ENCODE measurements around the gene LAMA2. TPM values are rescaled to one million over a fixed set of nuclear protein-coding genes. Genes with fewer than 3 reads are reported as not detected.

Gene LAMA2
- total RNA-seq, 1 experiment from 2014 or later: 4.2 TPM

DNA sequence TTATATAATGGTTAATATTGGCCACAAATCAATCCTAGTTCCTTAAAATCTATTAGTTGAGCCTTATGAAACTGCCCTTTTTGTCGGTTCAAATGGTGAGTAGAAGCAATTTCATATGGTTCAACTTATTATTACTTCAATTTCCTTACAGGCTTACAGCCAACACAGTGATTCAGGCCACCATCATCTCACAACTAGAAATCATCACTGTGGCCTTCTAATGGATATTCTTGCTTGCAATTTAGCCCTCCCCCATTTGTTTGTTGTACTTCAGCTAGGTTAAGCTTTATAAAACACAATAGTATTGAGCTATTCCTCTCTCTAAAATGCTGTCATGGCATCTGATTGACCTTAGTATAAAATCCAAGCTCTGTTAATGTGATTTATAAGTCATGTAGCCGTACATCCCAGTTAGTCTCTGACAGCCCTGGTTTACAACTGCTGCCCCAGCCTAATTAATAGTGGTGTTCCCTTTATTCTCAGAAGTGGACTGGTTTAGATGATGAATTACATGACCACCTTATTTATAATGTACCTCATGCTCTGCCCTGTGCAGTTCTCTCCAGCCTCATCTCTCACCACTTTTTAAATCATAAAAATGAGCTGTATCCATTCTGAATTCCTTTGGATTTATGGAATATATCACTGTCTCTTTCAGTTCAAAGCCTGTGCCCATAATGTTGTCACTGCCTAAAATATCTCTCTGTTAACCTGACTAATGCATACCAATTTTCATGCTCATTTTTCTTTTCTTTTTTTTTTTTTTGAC, 36.7 kb downstream of the LAMA2 start:
- Histone ChIP-seq H3K18ac (ENCODE audit: insufficient read length, low read depth, low read length) (no peak overlapping the region), H3K56ac (ENCODE audit: insufficient read length, low read depth, low read length) (no peak overlapping the region), H3K9me3 (ENCODE audit: control insufficient read depth, low read depth, low read length) (no peaks in the 10 kb centered on the region), H4K5ac (ENCODE audit: insufficient read length, low read depth, low read length) (no peak overlapping the region), H3K27me3 (ENCODE audit: insufficient read depth, low read length) (no peaks in the 10 kb centered on the region), H3T11ph (ENCODE audit: low read length) (no peak overlapping the region), H3K14ac (ENCODE audit: insufficient read depth, low read length) (no peak overlapping the region), H4K8ac (replicated peaks; ENCODE audit: insufficient read length, low read depth, low read length) (no peak overlapping the region), H2BK15ac (ENCODE audit: low read depth, low read length) (no peak overlapping the region), H3K4me1 (ENCODE audit: insufficient read depth, low read length) (no peaks in the 10 kb centered on the region), H3K79me1 (ENCODE audit: insufficient read depth, low read depth, low read length, poor library complexity, severe bottlenecking) (no peaks in the 10 kb centered on the region), H2BK5ac (ENCODE audit: insufficient read length, low read length) (no peak overlapping the region), H3K23me2 (ENCODE audit: insufficient read length, low read depth, low read length, poor library complexity, severe bottlenecking) (no peaks in the 10 kb centered on the region), H3K23ac (ENCODE audit: insufficient read length, low read depth, low read length) (no peak overlapping the region), H3K27ac (ENCODE audit: insufficient read length, low read depth, low read length) (no peak overlapping the region), H3K9ac (ENCODE audit: extremely low read depth, insufficient read length, low read length) (no peak overlapping the region), H3K79me2 (ENCODE audit: insufficient read depth, low read length) (no peaks in the 10 kb centered on the region), H4K91ac (ENCODE audit: insufficient read length, low read depth, low read length) (no peak overlapping the region), H3K4me2 (ENCODE audit: insufficient read depth, insufficient read length, low read length) (no peak overlapping the region), H2AFZ (ENCODE audit: low read length) (no peak overlapping the region), H2AK5ac (ENCODE audit: insufficient read length, low read length) (no peak overlapping the region), H2BK120ac (ENCODE audit: low read depth, low read length, poor library complexity, severe bottlenecking) (no peak overlapping the region), H4K20me1 (ENCODE audit: control insufficient read depth, insufficient read depth, insufficient read length) (no peaks in the 10 kb centered on the region), H2BK20ac (ENCODE audit: low read depth, low read length, poor library complexity, severe bottlenecking) (no peak overlapping the region), H3K4ac (ENCODE audit: low read depth, low read length) (no peak overlapping the region), H2BK12ac (ENCODE audit: insufficient read length, low read depth, low read length) (no peak overlapping the region)
- Mint-ChIP-seq H3K27ac (no peak overlapping the region), H3K9me3 (no peaks in the 10 kb centered on the region), H3K36me3 (ENCODE audit: insufficient read depth in 1 of 3, low read depth in 3 of 3) (no peaks in the 10 kb centered on the region; a peak in 1 of 7 replicates), H3K4me1 (no peaks in the 10 kb centered on the region), H3K4me3 (no peak overlapping the region), H3K27me3 (ENCODE audit: low read depth) (no peaks in the 10 kb centered on the region)
- no CpG with 5 or more reads among the region's 2 CpGs for WGBS (ENCODE audit: extremely low coverage, insufficient read length, low lambda C conversion rate)
- no peak for DNase-seq
- TF ChIP-seq, protein P1, sequence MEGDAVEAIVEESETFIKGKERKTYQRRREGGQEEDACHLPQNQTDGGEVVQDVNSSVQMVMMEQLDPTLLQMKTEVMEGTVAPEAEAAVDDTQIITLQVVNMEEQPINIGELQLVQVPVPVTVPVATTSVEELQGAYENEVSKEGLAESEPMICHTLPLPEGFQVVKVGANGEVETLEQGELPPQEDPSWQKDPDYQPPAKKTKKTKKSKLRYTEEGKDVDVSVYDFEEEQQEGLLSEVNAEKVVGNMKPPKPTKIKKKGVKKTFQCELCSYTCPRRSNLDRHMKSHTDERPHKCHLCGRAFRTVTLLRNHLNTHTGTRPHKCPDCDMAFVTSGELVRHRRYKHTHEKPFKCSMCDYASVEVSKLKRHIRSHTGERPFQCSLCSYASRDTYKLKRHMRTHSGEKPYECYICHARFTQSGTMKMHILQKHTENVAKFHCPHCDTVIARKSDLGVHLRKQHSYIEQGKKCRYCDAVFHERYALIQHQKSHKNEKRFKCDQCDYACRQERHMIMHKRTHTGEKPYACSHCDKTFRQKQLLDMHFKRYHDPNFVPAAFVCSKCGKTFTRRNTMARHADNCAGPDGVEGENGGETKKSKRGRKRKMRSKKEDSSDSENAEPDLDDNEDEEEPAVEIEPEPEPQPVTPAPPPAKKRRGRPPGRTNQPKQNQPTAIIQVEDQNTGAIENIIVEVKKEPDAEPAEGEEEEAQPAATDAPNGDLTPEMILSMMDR (conservative IDR thresholded peaks at IDR 0.05): no peak
